ENCODE results near the gene FOXN3. TPM values are rescaled to one million over a fixed set of nuclear protein-coding genes. Genes with fewer than 3 reads are reported as not detected.

The FOXN3 gene
- total RNA-seq, 1 donor from 2014 or later, result 41.4 TPM

GRCh38 chr14:89339579-89339978, 77.5 kb downstream of the FOXN3 start:
- Mint-ChIP-seq H3K27me3 (ENCODE audit: low read depth) (no peaks in the 10 kb centered on the region), H3K4me1 (peaks cover 55% of the 10 kb centered on the region), H3K36me3 (ENCODE audit: low read depth) (peaks cover 4% of the 10 kb centered on the region)

DNA sequence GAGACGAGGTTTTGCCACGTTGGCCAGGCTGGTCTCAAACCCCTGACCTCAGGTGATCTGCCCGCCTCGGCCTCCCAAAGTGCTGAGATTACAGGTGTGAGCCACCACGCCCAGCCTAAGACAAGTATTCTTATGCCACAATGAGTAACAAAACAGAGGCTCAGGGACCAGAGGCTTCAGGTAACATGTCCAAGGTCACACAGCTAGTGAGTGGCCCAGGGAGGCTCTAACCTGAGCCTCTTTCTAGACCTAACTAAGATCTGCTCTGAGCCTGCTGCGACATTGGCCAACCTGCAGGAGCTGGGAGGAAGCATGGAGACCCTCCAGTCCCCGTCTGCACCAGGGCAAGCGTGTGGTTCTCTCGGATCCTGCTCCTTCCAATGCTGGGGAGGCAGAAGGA, 77.9 kb downstream of the FOXN3 start:
- Mint-ChIP-seq H3K4me3 (no peak overlapping the region), H3K4me1 (peaks cover 55% of the 10 kb centered on the region), H3K36me3 (ENCODE audit: low read depth) (peaks cover 4% of the 10 kb centered on the region), H3K9me3 (no peaks in the 10 kb centered on the region), H3K27me3 (ENCODE audit: low read depth) (no peaks in the 10 kb centered on the region), H3K27ac (ENCODE audit: unreplicated experiment) (peak overlapping the region; percentile 32)
- no peak for DNase-seq (ENCODE audit: low read depth, low spot score)
- no peak for TF ChIP-seq CTCF (conservative IDR thresholded peaks at IDR 0.05)

More at GRCh38 chr14:89339579-89339978, 77.5 kb downstream of the FOXN3 start:
- no peaks in the 10 kb centered on the region for H3K9me3 Mint-ChIP-seq
- peak overlapping the region; percentile 32 for H3K27ac Mint-ChIP-seq (ENCODE audit: unreplicated experiment)
- no peak for DNase-seq (ENCODE audit: low read depth, low spot score)
- TF ChIP-seq CTCF (conservative IDR thresholded peaks at IDR 0.05), result no peak
- H3K4me3 Mint-ChIP-seq, result no peak overlapping the region

DNA sequence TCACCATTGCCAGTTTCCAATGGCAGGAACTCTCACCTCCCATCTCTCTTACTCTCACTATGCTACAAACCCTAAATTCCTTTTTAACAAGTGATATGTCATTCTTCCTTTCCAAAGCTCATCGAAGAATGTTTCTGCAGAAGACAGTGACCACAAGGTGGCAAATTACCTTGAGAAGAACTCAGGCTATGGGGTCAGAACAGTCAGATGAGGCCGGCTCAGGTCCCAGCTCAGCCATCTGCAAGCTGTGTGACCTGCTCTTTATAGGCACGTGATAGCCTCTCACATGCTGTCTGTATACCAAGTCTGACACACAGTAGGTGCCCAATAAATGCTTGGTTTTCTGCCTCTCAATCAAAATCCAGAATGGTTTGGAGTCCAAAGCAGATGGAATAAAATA, 80.7 kb downstream of the FOXN3 start:
- Mint-ChIP-seq H3K4me3 (no peak overlapping the region), H3K27ac (ENCODE audit: unreplicated experiment) (no peak overlapping the region)
- no peak for DNase-seq (ENCODE audit: low read depth, low spot score)

DNA sequence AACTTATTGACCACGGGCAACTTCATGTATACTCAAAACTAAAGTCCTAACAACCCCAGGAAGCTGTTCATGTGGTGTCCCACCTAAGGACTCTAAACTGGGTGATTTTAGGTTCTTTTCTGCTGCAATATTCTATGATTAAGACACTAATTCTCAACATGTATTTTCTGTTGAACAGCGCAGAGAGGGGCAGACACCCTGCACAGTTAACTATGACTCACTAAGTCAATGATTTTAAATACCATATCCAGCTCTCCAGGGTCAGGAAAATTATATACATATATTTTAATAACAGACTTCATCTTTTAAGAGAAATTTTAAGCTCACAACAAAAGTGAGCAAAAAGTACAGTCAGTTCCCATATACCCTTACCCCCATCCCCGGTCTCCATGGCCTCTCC, 85.0 kb downstream of the FOXN3 start:
- no peaks in the 10 kb centered on the region for H3K27me3 Mint-ChIP-seq (ENCODE audit: low read depth)
- H3K27ac Mint-ChIP-seq (ENCODE audit: unreplicated experiment), result no peak overlapping the region
- no peak overlapping the region for H3K4me3 Mint-ChIP-seq
- no peak for DNase-seq (ENCODE audit: low read depth, low spot score)
- no peak for TF ChIP-seq CTCF (conservative IDR thresholded peaks at IDR 0.05)
- H3K4me1 Mint-ChIP-seq, result peaks cover 26% of the 10 kb centered on the region
- H3K36me3 Mint-ChIP-seq (ENCODE audit: low read depth), result no peaks in the 10 kb centered on the region
- H3K9me3 Mint-ChIP-seq, result no peaks in the 10 kb centered on the region

More for the DNA sequence above, 80.7 kb downstream of the FOXN3 start:
- Mint-ChIP-seq H3K4me1 (peaks cover 51% of the 10 kb centered on the region), H3K27me3 (ENCODE audit: low read depth) (no peaks in the 10 kb centered on the region), H3K36me3 (ENCODE audit: low read depth) (peaks cover 3% of the 10 kb centered on the region), H3K9me3 (no peaks in the 10 kb centered on the region)
- peak; percentile 15 for TF ChIP-seq CTCF (conservative IDR thresholded peaks at IDR 0.05)

- Mint-ChIP-seq H3K4me3 (no peak overlapping the region), H3K4me1 (peaks cover 20% of the 10 kb centered on the region), H3K27me3 (ENCODE audit: low read depth) (no peaks in the 10 kb centered on the region), H3K36me3 (ENCODE audit: low read depth) (no peaks in the 10 kb centered on the region), H3K27ac (ENCODE audit: unreplicated experiment) (no peak overlapping the region), H3K9me3 (no peaks in the 10 kb centered on the region)
- DNase-seq (ENCODE audit: low read depth, low spot score), result no peak
- TF ChIP-seq CTCF (conservative IDR thresholded peaks at IDR 0.05), result no peak
These were observed 85.6 kb downstream of the FOXN3 start for GRCh38 chr14:89331398-89331797.

Measured in neural crest cell (in vitro differentiated cells).